Psoas muscle (tissue), 8 donors: Measurements from ENCODE around the gene LPCAT1. TPM values are rescaled to one million over a fixed set of nuclear protein-coding genes. Genes with fewer than 3 reads are reported as not detected.

Experiments used
- ATAC-seq, 4 donors: fragments of 200-7000 bp; cut with Tn5 transposase; one replicate each; pipeline ENCODE4 v1.9.1; 2020; ENCODE audit warnings: moderate library complexity in 3 of 4, mild to moderate bottlenecking in 2 of 4
- DNase-seq, 2 donors: peaks; one replicate each; pipeline ENCODE4 v3.0.0-alpha.2; 2020
- H3K27ac ChIP-seq: fragments of 200-600 bp; one replicate; pipeline ENCODE4 v1.8.0; 2022
- H3K27me3 ChIP-seq, 3 donors: fragments of 200-600 bp in 1 of 3; one replicate each; pipeline versions ENCODE4 v1.6.1 to v1.8.0; 2013 to 2022; ENCODE audit warnings: low read length in 2 of 3, mild to moderate bottlenecking in 2 of 3, moderate library complexity in 1 of 3; ENCODE audit not compliant: insufficient read depth in 3 of 3
- H3K36me3 ChIP-seq, 2 donors: fragments of 200-600 bp in 1 of 2; one replicate each; pipeline versions ENCODE4 v1.6.1 to v1.8.0; 2013 to 2022; ENCODE audit warnings: low read depth in 1 of 2, mild to moderate bottlenecking in 1 of 2, moderate library complexity in 1 of 2; ENCODE audit not compliant: insufficient read depth in 1 of 2
- H3K4me1 ChIP-seq: fragments of 200-600 bp; one replicate; pipeline ENCODE4 v1.8.0; 2022
- H3K4me3 ChIP-seq: fragments of 200-600 bp; one replicate; pipeline ENCODE4 v1.8.0; 2022; ENCODE audit warnings: mild to moderate bottlenecking
- H3K9me3 ChIP-seq: fragments of 200-600 bp; one replicate; pipeline ENCODE4 v1.8.0; 2022
- WGBS, 3 donors: extraction: QIAGEN DNeasy Blood & Tissue Kit; methylation state at CpG; one replicate each; pipeline versions ENCODE4 v1.1.6 to v1.1.7; 2013; 5-methylcytosine and 5-hydroxymethylcytosine counted together
- intact Hi-C, 2 donors: fragments of 100-400 bp; cut with DNase I; formaldehyde crosslinking; loops; one replicate each; pipeline versions ENCODE4 v1.11.0 to v1.14.2; 2022
- polyA plus RNA-seq, 3 donors: library from polyadenylated mRNA; stranded (reverse); fragments of 200-250 nt; gene quantifications; one replicate each; pipeline ENCODE4 v1.2.3, GENCODE V29; 2013
- total RNA-seq, 4 donors: library from RNA; stranded (reverse); fragmentation: NEBNext Ultra II Directional in 2 of 4; extraction: Animal tissue kit (Norgen Biotek cat#: 25700) in 2 of 4; gene quantifications; one replicate each; pipeline versions ENCODE4 v1.2.1 to v1.2.4, GENCODE V29; 2021 to 2023
- TF ChIP-seq, protein P1 (sequence below): fragments of 200-600 bp; IDR thresholded peaks from one replicate; pipeline ENCODE4 v1.8.0; 2022; ENCODE audit warnings: antibody characterized with exemption
- donor health status: healthy with polysubstance abuse.
- donor health status: DM: no; HTN: no; CAD: no; lungs with moderate emphysema.
- donor health status: Bipolar disorder and iron deficiency.
- donor health status: healthy.
- donor health status: DM: yes; HTN: yes; CAD: no.
- donor health status: DM: no; HTN: no; CAD: no.
- donor health status: DM: no; HTN: no; CAD: no.
- donor health status: DM: yes; HTN: yes; CAD: no.

LPCAT1 gene
- total and polyA plus RNA-seq, 7 donors = 2.4 to 6.2 (median 4.7) TPM

DNA sequence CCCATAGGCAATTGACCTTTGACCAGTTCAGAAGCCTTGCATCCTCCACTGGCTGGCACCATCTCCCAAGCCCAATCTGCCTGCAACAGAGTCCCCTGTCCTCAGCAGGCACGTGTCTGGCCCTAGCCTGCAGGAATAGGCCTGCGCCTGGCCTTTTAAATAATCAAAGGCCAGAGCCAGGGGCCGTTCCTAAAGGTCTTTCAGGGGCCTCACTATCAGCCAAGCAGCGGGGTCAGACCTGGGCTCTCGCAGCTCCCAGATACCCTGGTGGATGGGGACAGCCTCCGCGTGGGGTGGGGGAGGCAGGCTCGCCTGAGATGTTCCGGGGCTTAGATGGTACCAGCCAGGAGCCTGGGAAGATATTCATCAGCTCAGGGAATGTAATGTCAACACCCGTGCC, 111.1 kb downstream of the LPCAT1 start:
- ATAC-seq = no peak
- H3K27me3 ChIP-seq = peaks cover 0 to 52% (median 10%) of the 10 kb centered on the region in 3 donors
- TF ChIP-seq, protein P1, sequence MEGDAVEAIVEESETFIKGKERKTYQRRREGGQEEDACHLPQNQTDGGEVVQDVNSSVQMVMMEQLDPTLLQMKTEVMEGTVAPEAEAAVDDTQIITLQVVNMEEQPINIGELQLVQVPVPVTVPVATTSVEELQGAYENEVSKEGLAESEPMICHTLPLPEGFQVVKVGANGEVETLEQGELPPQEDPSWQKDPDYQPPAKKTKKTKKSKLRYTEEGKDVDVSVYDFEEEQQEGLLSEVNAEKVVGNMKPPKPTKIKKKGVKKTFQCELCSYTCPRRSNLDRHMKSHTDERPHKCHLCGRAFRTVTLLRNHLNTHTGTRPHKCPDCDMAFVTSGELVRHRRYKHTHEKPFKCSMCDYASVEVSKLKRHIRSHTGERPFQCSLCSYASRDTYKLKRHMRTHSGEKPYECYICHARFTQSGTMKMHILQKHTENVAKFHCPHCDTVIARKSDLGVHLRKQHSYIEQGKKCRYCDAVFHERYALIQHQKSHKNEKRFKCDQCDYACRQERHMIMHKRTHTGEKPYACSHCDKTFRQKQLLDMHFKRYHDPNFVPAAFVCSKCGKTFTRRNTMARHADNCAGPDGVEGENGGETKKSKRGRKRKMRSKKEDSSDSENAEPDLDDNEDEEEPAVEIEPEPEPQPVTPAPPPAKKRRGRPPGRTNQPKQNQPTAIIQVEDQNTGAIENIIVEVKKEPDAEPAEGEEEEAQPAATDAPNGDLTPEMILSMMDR = no peak
- H3K36me3 ChIP-seq = no peaks in the 10 kb centered on the region
- intact Hi-C loops = no loop called here
- no peaks in the 10 kb centered on the region for H3K4me1 ChIP-seq
- 46 to 56% (median 53%) methylated on average over 10 of the region's 10 CpGs for WGBS, 3 donors
- H3K27ac ChIP-seq = no peak overlapping the region
- no peaks in the 10 kb centered on the region for H3K9me3 ChIP-seq
- H3K4me3 ChIP-seq = no peak overlapping the region
- peak; percentile 5 to 24 for DNase-seq

GRCh38 chr5:1412163-1412562, 111.6 kb downstream of the LPCAT1 start:
- TF ChIP-seq, protein P1 = no peak
- Histone ChIP-seq H3K36me3 (no peaks in the 10 kb centered on the region), H3K27me3 (peaks cover 0 to 52% (median 10%) of the 10 kb centered on the region in 3 donors), H3K4me3 (no peak overlapping the region), H3K9me3 (no peaks in the 10 kb centered on the region), H3K27ac (no peak overlapping the region), H3K4me1 (no peaks in the 10 kb centered on the region)
- ATAC-seq (no peak), DNase-seq (peak; percentile 6 to 23)
- WGBS, 3 donors = 41 to 48% (median 48%) methylated on average over 16 of the region's 16 CpGs
- intact Hi-C loops = no loop called here

Other genes starting within 250 kb of the LPCAT1 start
- not detected for gene TERT, start 228.9 kb downstream of the LPCAT1 start, total RNA-seq
- gene TERT, start 228.9 kb downstream of the LPCAT1 start, polyA plus RNA-seq = not detected
- 10 to 100 TPM; 24.9 to 37.2 (median 33.1) TPM for gene CLPTM1L, start 178.9 kb downstream of the LPCAT1 start, total RNA-seq
- gene CLPTM1L, start 178.9 kb downstream of the LPCAT1 start, polyA plus RNA-seq = 10 to 100 TPM; 24.2 to 92.4 (median 52.3) TPM
- not detected for gene SLC6A3, start 78.5 kb downstream of the LPCAT1 start, total RNA-seq
- under 1 TPM in 2 of 3 donors, not detected in 1; under 0.01 to 0.01 TPM for gene SLC6A3, start 78.5 kb downstream of the LPCAT1 start, polyA plus RNA-seq